Endometrial microvascular endothelial cells (primary cell): Measurements from ENCODE around the gene TCEA3. TPM values are rescaled to one million over a fixed set of nuclear protein-coding genes. Genes with fewer than 3 reads are reported as not detected.

Source experiments
- in situ Hi-C: cut with HindIII; loops from 2 replicates; pipeline ENCODE4 v1.10.0; 2017; ENCODE audit warnings: low sequenced_read_pairs, low pct_unique_long_range_greater_than_20kb; ENCODE audit errors: inconsistent ontology term
- total RNA-seq: library from RNA; depleted of rRNA; stranded (reverse); fragments of >200 nt; gene quantifications from one replicate; pipeline ENCODE4 v1.2.3, GENCODE V29; 2015; ENCODE audit errors: inconsistent ontology term

Gene TCEA3
- total RNA-seq, 1 donor from 2014 or later, result not detected

DNA sequence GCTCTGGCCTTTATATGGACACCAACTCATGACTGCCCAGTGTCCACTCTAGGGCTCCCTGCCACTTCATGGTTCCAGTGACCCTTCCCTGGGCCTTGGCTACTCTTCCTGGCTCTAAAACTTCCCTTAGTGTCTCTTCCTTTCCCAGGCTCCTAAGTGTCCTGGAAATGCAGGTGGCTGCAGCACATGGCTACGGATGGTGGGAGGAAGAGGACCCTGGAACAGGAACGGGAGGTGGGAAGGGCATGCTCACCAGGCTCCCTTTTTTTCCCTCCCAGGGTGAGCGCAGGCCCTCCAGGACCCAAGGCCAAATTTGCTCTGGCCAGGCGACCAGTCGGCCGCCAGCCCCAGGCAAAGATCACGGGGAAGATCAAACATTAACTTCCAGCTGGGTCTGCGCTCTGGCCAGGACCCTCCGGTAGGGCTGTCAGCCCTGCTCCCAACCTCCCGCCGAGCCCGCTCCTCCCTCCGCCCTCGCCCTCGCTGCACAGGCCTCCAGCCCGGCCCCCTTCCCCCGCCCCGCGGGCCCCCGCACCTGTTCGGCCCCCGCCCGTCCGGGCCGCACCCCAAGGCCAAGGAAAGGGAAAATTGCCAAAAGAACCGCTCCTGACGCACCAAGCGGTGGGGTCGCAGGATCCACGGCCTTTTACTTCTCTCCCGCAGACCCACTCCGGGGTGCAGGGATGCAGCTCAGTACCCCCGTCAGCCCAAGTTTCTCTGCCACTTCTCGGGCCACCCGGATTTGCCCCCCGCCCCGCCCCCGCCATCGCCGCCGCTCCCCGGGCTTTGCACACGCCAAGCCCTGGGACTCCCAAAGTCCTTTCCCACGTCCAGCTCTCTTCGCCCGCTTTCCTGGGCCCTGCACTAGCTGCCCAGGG, 894 bp downstream of the TCEA3 start:
- in situ Hi-C loops, result no loop called here

DNA sequence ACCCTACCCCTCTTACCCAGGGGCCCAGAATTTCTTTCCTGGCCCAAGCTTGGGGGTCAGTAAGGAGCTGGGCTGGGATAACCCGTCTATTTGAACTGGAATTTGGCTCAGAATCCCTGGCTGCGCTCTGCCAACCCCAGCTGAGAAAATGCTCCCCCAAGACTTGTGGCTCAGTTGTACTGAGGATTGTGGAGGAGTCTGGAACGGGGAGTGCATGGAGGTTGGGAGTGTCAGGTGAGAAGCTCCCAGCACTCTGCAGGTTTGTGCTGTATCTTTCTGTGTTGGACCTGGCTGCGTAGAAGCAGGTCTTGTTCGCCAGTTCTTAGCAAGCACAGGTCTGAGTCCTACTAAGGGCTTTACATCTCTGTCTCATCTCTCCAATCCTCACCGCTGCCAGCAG, 1.6 kb downstream of the TCEA3 start:
- in situ Hi-C loops, result no loop called here

DNA sequence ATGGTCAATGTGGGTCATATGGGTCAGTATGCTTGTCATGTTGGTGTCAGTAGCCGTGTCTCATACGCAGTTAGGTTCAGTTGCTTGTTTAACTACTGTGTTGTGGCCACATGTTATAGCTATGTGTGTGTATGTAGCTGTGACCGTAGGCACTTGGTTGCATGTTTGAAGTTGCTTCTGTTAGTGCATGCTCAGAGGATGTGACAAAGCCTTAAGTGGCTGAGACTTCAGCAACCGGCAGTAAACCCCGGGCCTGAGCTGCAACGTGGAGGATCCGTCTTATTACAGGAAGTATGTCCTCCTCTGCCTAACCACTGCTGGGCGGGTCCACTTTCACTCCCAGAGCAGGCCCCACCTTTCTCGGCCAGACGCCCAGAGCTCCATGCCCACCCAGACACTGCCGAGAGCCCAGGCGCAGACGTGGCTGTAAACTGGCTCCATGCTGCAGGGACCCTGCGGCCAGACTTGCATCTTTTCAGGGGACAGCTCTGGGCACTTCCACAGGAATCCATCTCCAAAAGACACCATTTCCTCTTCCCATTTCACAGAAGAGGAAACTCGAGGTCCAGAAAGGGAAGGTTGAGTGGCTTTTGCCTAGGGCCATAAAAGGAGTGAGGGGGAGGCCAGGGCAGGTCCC, 2.2 kb downstream of the TCEA3 start:
- in situ Hi-C loops, result no loop called here

DNA sequence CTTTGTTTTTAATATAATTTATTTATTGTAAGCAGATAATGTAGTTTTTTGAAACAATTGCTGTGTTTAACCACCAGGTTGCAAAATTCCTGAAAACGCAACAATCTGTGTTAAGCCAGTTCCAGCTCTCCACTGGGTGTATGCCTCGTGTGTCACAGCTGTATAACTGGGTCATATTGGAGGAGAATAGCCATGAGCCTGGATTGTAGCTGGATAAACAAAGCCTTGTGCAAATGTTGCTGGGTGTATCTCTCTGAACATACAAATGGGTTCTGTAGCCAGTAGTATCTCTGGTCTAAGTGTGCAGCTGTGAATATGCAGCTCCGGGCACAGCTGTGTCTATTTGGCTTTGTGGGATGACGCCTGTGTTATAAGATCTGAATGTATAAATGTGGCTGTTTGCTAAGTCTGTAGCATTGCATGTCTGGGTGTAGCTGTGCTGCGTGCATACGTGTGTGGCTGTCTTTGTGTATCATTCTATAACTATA, 2.8 kb downstream of the TCEA3 start:
- in situ Hi-C loops, result no loop called here

DNA sequence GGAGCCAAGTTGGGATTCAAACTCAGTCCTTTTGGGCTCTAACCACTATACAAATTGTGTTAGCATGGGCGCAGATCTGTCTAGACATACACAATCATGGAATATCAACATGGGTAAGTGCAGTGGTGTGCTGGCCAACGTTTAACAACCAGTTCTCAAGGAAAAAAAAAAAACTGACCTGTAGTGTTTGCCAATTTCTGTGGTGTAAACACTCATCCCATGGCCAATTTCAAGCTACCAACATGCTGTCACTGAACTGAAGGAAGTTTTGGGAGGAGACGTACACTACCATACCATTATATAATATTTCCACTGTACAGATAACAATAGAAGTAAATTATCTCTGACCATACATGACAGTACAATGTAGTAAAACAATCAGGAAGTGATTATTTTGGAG, 3.2 kb downstream of the TCEA3 start:
- in situ Hi-C loops, result no loop called here

DNA sequence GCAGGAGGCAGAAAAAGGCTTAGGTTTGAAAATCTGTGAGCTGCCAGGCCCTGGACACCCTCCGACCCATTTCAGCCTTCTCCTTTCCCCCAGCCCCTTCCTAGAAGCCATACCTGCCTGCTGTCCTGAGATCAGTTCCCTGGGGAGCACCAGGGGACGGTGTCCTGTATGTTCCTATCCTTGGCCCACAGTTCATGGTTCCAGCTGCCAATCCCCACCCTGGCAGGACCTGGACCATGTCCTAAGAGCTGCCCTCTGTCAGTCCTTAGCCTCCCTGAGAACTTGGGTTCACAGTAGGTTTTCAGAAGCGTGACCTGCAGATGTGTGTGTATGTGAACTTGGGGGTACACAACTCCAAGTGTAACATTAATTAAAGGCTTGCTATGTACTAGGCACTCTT, 3.8 kb downstream of the TCEA3 start:
- in situ Hi-C loops, result no loop called here

DNA sequence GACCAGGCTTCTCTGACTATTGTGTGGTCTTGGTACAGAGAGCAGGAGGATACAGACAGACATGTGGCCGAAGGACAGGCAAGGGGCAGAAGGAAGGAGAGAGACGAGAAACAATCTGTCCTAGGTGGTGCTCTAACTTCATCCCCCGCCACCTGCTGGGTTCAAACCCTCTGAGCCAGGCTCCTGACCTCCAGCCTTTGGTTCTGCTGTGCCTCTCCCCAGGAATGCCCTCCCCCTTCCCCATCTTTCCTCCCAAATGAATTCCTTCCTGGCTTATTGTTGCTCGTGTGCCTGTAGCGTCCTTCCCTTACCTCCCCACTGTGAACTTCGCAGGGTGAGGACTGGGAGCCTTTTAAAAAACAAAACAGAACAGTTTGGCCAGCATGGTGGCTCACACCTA, 5.4 kb downstream of the TCEA3 start:
- in situ Hi-C loops, result no loop called here

DNA sequence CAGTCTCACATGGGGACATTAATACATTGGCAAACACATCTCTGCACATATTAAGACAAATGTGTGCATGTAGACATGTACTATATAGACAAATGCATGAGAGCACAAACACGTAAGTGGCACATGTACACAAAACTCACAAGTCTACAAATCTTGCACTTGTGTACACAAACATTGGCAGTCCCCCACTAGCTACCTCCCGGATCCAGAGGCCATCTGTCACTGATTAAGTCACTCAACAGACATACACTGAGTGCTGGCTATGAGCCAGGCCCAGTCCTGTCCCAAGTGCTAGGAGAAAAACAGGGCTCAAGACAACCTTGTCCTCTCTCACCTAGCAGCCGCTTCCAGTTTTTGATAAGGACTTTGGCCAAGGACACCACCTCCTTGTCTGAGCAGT, 7.0 kb downstream of the TCEA3 start:
- in situ Hi-C loops, result no loop called here

DNA sequence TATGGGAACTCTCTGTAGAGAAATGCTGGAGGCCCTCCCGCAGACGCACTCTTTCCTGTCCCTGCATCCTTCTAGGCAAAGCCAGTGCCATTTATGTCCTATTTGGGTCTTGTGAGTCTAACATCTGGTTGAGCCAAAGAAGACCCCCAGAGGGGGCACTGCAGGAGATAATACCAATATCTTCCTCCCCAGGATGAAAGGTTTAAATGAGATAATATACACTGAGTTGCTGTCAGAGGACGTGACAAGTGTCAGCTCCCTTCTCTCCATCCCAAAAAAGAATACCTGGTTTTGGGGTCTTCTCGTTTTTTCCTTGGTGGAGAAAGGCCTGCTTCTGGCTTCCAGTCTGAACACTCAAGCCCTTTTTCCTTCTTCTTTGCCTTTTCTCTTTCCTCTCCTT, 7.6 kb downstream of the TCEA3 start:
- in situ Hi-C loops, result no loop called here

DNA sequence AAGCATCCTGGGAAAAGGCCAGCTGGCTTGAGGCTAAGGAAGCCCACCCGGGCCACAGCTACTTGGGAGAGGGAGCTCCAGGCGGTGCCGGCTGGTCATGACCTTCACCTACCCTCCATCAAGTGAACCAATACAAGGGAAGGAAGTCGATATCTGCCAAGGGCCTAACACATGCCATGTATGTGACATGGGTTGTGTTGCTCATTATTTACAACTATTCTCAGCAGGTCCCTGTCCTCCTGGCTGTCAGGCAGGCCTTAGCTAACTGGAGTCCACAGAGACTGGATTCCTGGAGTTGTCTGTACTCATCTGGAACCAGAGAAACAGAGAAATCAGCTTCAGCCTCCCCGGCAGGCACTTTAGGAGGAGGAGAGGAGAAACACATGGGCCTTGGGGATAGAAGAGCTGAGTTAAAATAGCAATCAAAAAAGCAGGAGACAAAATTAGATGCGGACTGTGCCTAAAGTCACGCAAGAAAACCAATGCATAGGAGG, 15.7 kb downstream of the TCEA3 start:
- in situ Hi-C loops, result no loop called here

DNA sequence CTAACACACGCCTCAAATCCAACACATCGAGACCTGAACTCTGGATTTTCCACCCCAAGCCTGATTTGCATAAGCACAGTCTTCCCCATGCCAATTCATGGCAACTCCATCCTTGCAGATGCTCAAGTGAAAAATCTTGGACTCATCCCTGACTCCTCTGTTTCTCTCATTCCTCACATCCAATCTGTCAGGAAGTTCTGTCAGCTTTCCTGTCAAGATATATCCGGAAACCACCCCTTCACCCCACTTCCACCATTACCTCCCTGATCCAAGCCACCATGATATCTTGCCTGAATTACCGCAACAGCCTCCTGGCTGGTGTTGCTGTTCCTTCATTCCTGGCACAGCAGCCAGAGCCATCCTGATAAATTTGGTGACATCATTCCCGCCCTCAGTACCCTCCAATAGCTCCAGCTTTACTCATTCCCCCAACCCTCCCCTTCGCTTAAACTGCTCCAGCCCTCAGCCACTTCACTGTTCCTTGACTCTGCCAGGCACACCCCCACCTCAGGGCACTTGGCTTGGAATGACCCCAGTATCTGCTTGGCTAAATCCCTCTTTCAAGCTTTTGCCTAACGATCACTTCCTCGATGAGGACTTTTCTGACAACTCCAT, 17.4 kb downstream of the TCEA3 start:
- in situ Hi-C loops, result no loop called here

DNA sequence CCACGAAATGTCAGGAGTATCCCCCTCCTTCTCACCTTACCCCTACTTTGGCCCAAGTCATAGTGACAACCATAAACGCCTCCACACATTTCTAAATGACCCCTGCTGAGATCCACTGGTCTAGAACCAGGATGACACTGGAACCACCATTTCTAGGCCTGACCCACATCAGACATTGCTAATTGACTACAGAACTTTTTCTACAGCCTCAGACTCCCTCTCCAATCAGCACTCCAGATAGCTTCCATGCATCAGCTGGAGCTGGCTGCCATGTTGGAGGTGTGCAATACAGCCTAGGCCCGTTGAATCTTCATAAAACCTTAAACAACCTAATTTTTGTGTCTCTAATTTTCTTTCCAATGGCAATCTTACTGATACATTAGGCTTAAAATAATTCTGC, 18.6 kb downstream of the TCEA3 start:
- in situ Hi-C loops, result no loop called here

DNA sequence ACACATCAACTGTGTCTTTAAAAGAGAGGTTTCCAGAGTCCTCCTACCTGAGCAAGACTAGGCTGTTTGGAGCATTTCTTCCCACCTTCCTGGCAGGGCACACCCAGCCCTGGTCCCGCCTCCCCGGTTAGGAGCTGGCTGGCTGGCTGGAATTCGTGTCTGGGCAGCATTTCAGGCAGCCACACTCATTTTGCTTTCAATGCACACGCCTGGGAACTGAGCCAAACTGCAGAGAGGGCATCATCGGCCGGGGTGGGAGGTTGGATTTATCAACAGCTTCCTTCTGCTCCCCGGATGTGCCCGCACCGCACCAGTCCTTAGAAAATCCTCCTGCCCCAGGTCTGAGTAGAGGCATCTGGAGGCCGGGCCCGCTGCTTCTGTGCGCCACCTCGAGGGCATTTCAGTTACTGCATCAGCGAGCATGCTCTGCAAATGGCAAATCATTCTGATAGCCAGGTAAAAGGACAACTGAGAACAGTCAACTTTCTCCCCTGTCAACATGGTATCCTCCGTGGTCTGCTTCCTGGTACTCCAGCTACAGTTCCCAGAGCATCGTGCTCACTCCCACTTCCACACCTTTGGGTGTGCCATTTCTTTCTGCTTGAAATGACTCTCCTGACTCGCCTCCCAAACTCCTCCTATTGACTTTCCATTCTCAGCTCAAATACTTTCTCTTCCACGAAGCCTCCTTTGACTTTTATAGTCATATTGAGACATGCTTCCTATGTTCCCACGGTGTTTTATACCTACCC, 20.6 kb downstream of the TCEA3 start:
- in situ Hi-C loops, result no loop called here

DNA sequence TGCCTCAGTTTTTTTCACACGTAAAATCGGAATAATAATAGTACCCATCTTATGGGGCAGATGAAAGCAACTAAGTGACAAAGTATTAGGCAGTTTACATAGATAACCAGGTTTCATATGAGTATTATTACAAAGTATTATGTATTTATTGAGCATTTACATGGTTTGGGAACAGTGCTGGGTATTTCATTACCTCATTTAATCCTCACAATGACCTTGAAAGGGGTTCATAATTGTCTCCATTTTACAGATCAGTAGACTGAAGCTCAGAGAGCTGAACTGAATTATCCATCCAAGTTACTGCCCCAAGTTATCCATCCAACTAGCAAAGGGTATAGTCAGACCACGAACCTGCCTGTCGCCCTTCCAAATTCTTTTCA, 21.2 kb downstream of the TCEA3 start:
- in situ Hi-C loops, result no loop called here

DNA sequence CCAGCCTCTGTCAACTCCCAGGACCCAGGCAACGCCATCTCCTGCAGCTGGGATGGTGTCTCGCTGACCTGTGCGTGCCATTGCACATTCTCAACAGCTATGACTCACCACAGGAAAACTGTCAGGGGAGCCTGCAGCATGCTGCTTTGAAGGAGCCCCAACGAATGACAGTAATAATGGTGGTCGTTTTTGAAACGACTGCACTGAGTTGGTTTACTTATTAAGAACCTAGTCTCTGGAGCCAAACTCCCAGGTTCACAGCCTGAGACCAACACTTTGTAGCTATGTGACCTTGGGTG, 21.6 kb downstream of the TCEA3 start:
- in situ Hi-C loops, result no loop called here

DNA sequence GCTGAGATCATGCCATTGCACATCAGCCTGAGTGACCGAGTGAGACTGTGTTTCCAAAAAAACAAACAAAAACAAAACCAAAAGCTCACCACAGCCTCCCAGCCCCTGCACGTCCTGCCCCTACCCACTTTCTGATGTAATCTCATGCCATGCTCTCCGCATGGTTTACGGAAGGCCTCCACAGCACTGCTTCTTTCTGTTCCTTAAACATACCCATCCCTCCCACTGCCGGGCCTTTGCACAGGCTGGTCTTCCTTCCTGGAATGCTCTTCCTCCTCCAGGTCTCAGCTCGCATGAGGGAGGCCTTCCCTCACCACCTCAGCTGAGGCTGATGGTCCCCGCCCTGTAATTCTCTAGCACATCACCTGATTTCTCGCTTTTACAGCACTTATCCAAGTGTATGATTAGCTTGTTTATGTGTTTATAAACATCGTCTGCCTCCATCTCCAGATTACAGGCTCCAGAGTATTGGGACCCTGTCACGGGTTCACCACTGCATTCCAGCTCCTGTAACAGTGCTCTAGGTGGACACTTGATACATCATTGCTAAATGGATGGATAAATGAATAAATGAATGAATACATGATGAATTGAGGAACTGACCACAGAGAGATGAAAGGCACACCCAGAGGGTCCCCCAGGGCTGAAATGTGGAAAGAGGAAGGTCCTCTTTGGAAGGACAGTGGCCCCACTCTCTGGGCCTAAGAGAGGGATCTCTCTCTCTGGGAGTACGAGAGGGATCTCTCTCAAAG, 22.1 kb downstream of the TCEA3 start:
- in situ Hi-C loops, result no loop called here

DNA sequence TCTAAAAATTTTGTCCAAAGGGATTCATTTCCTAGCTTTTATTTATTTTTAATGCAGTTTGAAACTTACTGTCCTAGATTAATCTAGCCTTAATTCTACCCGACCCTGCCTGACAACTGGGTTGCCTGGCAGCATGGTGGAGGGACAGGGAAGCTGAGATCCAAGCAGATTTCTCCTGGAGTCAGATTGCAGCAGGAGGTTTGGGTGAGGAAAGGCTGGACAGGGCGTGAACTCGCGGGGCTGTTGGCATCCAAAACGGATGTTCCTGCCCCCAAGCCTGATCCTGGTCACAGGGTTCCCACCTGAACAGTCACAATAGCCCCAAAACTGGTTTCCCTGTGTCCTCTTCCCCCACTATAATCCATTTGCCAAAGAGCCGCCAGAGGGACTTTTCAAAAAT, 23.2 kb downstream of the TCEA3 start:
- in situ Hi-C loops, result no loop called here

DNA sequence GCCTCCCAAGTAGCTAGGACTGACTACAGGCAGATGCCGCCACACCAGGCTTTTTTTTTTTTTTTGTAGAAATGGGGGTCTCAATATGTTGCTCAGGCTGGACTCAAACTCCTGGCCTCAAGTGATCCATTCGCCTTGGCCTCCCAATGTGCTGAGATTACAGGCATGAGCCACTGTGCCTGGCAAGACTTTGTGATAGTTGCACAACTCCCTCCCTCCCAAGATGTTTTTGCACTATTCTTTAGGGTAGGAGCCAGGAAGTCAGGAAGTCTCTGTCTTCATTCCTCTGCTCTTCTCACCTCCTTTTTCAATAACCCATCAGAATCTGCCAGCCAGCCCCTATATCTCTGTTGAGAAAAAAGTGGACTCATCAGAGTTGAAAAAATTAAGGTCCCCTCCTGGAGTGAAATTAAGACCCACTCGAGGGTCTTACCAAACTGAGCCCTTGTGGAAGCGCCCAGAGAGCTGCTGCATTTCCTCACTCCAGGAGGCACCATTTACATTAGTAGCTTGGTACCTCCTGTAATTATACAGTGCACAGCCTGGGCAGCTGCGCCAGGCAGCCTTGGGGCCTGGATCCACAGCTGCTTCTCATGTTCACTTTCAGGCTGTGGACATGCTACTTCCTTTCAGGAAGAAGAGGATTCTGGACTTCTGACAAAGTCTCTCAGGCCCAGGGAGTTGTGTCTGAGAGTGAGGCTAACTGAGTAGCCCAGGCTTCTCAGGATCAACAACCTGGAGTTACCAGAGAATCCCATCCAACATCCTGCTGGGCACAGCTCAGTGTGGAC, 24.0 kb downstream of the TCEA3 start:
- in situ Hi-C loops, result no loop called here
